HS-5 (cell line): ENCODE data around the gene CHSY3.
A peak's percentile ranks its signal among the peaks of the same experiment; 100 is the strongest.

Experiments
- DNase-seq: peaks from one replicate; pipeline ENCODE4 v3.0.0-alpha.2; 2012; ENCODE audit warnings: low read depth

Gene CHSY3

DNA sequence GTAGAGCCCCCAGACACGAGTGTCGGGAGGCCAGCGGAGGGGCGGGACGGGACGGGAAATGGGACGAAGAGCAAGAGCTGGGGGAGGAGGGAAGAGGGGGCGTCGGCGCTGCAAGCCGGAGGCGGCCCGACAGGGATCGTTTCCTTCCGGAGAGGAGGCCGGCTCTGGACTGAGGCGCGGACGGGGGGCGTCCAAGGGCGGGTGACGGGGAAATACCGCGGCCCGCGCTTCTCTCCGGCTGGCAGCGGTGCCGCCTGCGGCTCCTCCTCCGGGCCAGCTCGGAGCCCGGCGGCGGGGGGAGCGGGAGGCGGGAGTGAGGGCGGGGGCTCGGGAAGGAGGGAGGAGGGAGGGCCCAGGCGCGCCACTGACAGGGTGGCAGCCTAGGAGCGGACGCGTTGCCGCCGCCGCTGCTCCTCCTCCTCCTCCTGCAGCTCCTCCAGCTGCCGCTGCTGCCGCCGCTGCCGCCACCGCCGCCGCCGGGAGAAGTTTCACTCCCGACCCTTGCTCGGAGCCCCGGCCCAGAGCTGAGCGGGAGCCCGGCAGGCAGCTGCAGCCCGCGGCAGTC, at the start of gene CHSY3:
TSS of gene CHSY3 (plus strand) at position 364 of the 565 bp plus-strand sequence.
- peak; percentile 34 for DNase-seq

DNA sequence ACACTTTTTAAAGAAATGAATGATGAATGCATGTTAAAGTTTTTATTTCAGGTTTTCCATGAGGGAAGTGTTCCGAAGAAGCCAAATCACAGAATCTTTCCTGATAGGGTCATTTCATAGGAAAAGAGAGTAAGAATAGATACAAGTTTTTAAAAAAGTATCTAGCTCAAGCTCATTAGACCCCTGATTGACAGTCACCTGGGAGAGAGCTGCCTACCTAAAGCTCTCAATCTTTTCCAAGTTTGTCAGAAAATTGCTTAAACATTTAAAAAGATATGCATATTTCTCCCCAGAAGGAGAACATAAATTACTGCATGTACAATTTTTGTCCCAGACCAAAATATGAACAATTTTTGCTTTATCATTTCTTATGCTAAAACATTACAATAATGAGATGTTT, 47.9 kb upstream of the CHSY3 start:
- no peak for DNase-seq

DNA sequence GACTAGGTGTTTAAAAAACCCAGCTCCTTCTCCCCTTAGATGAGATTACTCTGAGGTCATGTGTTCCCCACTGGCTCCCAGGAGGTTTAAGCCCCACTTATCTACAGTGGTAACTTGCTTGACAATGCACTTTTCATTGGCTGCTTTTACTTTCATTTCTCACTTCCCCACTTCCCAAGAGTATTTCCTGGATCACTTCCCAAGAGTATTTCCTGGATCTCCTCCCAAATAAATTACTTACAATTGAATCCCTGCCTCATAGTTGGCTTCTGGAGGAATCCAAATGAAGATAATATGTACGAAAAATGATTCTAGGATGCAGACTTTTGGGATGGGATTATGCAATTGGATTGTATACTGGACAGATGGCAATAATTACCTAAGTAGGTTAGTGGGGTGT, 47.1 kb upstream of the CHSY3 start:
- DNase-seq = no peak

DNA sequence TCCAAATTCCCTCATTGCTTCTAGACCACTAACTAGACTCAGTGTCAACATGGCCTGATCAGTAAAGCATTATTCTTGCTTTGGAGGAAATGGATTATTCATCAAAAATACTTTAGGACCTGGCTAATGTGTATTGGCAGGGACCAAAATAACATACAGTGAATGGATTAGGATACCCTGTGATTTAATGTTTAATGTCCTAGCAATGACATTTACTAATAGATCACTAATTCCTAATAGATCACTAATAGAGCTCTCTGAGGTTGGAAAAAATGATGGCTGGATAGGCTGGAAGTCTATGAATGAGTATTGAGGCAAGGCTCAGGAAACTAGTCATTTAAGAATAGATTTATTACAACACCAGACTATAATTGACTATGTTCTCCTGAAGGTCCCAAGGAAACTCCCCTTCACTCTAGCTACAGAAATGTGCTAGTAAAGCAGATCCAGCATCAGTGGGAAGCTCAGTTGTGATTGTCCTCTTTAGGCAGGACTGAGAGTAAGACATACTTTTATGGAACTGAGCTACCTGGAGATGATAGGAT, 46.1 kb upstream of the CHSY3 start:
- no peak for DNase-seq

DNA sequence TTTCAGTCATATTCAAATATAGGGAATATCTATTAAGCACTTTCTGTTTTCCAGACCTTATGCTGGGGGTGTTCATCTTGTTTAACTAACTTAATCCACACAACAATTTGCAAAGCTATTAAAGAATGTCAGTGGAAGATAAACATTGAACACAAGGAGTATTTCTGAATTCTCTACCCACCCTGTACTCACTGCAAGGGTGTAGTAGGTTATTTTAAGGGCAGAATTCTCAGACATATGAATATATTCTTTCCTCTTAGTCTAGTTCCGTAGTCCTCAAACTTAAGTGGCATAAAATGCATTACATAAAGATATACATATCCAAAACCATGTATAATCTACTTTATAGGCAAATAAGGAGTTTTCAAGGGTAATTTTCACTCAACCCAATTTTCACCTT, 19.9 kb upstream of the CHSY3 start:
- no peak for DNase-seq

DNA sequence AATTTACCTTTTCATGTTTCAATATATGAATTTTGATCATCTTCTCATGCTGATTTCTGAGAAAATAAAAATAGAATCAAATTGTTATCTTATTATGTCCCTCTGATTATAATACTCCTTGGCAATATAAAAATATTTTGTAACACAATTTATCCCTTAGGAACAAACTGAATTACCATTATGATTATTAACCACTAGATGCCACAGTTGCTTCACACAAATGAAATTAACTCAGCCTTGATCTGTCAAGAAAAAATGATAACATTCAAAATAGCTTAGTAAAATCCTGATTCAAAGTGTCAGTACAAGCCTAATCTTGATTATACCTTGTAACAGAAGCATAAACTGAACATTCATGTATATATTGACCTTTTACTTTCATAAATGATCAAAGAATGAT, 4.8 kb upstream of the CHSY3 start:
- peak; percentile 8 for DNase-seq

DNA sequence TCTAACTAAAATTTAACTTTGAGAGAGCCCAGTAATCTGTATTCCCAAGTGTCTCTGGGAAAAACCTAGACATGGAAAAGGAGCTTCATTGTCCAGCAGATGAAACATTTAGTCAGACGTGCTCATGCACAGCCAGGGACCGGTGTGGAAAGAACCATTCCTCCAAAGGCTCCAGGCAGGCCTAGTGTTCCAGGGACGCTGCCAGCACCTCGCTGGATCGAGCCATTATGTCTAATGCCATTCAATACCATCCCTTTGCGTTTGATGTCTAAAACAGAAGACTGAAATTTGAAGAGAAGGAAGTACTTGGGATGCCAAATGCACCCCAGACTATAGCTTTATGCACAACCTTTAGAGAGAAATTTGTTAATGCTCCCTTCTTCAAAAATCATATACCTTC, 1.4 kb upstream of the CHSY3 start:
- no peak for DNase-seq

DNA sequence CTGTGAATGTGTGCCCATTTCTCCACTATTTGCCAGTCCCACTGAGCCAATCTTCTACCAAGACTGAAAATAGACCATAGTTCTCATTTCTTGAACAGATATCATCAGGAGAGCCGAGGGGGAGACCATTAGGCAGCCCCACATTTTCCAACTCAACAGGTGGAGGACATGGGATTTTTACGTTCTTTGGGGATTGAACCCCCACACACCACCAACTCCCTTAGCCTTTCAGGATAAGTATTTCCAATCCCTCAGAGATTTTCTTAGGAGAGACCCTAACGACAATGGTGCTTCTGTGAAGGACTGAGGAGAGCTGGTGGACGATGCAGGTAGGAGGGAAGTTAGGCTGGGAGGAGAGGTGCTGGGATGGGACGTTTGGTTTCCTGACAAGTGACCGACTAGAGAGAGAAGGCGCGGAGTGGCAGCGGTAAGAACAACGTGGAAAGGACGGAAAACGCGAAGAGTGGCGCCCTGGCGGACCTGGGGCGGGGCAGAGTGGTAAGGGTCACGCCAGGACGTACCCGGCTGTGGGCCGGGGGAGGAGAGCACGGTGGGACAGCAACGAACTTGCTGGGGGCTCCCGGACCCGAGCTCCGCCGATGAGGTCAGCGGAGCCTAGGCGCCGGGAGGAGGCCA, 681 bp upstream of the CHSY3 start:
- no peak for DNase-seq

DNA sequence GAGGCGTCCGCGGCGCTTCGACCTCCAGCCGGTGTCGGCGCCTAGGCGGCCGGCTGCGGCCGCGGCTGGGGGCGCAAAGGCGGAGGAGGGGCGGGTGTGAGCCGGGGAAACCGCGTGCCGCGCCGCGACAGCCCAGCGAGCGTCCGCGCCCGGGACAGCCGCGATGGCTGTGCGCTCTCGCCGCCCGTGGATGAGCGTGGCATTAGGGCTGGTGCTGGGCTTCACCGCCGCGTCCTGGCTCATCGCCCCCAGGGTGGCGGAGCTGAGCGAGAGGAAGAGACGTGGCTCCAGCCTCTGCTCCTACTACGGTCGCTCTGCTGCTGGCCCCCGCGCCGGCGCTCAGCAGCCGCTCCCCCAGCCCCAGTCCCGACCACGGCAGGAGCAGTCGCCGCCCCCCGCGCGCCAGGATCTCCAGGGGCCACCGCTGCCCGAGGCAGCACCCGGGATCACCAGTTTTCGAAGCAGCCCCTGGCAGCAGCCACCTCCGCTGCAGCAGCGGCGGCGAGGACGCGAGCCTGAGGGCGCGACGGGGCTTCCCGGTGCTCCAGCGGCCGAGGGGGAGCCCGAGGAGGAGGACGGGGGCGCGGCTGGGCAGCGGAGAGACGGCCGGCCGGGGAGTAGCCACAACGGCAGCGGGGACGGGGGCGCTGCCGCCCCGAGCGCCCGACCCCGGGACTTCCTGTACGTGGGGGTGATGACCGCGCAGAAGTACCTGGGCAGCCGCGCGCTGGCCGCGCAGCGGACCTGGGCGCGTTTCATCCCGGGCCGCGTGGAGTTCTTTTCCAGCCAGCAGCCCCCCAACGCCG, 605 bp downstream of the CHSY3 start:
- no peak for DNase-seq

DNA sequence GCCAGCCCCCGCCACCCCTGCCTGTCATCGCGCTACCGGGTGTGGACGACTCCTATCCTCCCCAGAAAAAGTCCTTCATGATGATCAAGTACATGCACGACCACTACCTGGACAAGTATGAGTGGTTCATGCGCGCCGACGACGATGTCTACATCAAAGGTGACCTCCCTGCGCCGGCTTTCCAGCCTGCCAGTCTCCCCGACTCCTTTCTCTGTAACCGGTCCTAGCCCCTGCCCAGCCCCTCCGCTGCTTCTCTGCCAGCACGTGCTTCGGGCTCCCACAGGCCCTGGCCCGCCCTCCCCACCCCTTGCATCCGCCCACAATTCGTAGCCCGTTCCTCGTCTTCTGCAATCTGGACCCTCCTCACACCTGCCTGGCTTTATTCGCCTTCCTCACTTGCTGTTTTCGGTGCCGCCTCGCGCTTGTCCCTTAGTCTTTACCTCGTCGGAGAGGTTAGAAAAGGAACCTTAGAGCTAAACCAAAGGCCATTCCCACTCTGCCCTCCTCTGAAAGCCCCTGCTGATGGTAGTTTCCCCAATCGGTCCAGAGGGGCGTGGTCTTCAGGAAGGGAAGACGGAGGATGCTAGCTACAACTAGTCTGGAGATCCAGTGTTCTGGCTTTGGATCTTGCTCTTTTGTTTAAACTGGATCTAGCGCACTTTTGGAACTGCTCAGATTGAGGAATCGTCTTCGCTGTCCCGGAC, 1.4 kb downstream of the CHSY3 start:
- DNase-seq = peak; percentile 3

DNA sequence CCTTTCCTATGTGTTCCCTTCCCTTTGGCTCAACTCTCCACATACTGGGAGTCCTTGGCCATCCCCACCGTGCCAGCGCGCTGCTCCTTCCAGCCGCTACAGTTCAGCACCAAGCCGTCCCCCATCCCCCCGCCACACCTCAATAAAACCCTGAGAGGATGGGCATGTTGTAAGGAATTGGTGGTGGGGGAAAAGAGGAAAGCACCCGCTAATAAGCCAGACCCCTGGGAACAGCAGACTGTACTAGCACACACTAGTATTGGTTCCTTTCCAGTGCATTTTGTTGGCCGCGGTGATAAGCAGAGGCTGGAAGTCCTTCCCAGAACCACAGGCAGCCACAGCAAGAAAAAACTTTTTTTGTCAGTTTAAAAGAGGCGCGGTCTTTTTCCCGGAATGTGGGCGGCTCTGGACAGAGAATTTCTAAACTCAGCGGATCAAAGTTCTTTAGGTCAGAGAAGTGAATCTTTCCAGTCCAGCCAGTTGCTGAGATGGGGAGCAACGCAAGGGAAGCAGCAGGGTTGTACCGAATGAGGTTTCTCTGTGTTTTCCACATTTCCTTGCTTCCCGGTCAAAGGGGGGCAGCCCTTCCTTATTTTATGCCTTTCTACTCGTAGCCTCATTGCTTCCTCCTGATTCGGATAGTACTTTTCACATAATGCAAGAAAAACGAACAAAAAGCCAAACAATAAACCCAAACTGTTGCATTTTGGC, 2.1 kb downstream of the CHSY3 start:
- DNase-seq = peak; percentile 8

DNA sequence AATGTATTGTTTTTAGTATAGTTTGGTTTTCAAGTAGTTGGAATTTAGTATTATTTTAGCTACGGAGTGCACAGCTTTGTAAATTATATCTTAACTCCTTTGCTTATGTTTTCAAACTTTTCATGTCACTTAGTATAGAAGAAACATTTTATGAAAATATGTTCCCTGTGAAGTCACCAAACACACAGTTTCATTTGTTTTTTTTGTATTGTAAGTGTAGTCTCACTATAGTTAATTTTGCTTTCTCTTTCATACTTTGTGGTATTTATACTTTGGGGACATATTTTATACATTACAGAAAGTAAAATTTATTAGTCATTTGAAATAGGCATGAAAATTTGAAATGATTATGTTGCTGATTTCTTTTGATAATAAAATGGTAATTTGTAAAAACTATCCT, 5.0 kb downstream of the CHSY3 start:
- no peak for DNase-seq

DNA sequence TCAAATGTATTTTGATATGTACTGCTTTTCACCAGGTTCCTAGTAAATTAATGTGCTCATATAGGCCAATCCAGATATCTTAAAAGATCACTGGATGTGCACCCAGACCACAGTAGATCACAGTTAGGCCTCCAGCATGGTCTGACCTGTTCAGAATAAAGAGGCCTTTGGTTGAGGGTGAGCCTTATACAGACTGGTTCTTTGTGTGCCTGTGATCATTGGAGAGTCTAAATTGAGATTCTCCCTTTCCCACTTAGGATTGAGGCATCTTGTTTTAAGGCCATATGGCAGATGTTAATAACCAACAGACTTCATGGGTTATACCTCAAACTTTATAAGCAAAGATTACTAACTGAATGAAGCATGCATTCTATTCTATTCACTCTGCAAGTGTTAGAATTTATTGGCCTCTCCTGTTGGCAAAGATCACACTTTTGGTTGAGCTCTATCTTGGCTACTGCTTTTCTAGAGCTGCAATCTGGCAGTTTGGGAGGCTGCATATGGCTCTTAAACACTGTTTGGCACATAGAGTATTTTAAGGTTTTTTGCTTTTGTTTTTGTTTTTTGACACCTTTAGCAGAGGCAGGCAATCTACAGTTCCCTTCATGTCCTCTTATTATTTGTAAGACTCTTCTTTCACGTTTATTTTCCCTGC, 8.5 kb downstream of the CHSY3 start:
- DNase-seq = no peak

DNA sequence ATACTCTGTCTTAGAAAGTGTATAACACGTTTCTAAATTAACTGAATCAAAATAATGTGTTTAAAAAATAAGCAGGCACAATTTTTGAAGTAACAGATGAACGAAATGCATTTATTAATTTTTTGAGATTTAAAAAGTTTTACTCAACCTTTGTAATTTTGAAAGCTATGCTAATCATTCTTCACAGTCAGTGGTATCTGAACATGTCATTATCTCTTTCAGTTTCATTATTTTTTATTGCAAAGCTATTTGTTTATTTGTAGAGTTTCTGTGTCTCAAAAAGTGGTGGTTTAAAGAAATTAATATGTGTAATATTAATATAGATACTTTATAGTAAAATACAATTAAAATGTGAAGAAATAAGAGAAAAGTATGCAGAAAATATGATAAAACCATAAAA, 11.2 kb downstream of the CHSY3 start:
- DNase-seq = no peak

DNA sequence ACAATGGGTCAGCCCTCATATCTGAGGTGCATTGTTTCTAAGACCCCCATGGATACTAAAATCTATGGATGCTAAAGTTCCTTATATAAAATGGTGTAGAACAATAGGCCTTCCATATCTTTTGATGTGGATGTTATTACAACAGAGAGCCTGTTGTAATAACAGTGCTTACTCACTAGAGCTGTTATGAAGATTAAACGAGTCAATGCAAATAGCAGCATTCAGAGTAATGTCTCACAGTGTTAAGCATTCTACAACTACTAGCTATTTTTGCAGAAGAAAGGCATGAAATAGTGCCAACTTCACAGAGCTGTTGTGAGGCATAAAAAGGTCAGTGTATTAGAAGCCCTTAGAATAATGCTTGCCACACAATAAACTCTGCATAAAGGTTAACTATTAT, 13.0 kb downstream of the CHSY3 start:
- no peak for DNase-seq

DNA sequence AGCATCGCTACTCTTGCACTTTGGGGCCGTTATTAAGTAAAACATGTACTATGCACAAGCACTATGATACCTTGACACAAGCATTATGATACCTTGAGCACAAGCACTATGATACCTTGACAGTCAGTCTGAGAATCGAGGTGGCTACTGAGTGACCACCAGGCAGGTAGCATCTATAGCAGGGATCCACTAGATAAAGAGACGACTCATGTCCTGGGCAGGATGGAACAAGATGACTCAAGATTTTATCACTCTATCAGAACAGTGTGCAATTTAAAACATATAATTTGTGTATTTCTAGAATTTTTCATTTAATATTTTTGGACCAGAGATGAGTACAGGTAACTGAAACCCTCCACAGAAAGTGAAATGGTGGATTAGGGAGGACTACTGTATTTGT, 16.9 kb downstream of the CHSY3 start:
- no peak for DNase-seq

DNA sequence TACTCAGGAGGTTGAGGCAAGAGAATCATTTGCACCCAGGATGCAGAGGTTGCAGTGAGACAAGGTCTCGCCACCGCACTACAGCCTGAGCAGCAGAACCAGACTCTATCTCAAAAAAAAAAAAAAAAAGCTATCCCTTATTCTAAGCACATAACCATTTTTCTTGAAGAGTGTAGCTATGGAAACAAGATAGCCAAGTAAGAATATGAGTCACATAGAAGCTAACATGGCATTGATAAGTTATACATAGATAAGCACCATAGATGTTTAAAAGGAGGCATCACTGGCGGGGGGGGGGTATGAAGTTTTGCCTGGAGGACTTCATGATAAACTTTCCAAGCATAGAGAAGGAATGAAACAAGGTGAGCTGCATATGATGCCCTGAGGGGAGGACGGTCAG, 26.0 kb downstream of the CHSY3 start:
- no peak for DNase-seq

DNA sequence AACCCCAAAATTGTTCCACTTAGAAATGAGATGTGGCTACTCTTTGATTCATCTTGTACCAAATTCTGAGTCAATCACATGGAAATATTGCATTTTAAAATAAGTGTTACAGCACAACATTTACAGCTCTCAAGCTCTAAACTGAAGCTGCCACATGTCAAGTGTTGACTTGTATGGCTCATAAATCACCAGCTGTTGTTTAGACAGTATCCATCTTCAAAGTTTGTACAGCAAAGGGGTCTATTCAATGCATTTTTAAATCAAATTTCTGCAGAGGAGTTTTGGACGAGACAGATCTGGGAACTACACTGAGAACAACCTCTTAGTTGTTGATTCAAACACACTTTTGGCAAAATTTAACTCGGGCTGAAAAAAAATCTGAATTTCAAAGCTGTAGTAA, 31.4 kb downstream of the CHSY3 start:
- no peak for DNase-seq

DNA sequence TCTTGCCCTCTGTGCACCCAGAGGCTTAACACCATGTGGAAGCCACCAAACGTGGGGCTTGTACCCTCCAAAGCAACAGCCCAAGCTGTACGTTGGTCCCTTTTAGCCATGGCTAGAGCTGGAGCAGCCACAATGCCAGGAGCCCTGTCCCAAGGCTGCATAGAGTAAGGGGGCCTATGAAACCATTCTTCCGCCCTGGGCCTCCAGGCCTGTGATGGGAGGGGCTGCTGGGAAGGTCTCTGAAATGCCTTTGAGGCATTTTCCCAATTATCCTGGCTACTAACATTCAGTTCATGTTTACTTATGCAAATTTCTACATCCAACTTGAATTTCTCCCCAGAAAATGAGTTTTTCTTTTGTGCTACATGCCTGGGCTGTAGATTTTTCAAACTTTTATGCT, 33.8 kb downstream of the CHSY3 start:
- no peak for DNase-seq

DNA sequence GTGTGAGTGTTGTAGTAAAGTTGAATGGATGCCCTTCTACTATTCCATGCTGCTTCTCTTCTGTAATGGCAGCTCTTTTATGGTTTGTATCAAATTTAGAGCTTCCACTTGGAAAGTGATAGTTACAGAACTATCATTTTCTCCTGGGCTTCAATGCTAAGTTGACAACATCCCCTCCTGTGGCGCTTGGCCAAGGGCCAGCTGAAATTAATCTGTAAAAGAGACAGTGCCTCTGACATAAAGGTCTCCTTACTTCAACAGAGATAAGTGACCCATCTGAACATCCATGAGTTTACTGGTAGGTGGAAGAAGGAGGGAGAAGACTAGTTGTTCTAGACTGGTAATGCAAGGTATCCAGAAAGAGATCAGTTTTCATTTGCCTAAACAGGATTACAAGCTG, 39.7 kb downstream of the CHSY3 start:
- no peak for DNase-seq

DNA sequence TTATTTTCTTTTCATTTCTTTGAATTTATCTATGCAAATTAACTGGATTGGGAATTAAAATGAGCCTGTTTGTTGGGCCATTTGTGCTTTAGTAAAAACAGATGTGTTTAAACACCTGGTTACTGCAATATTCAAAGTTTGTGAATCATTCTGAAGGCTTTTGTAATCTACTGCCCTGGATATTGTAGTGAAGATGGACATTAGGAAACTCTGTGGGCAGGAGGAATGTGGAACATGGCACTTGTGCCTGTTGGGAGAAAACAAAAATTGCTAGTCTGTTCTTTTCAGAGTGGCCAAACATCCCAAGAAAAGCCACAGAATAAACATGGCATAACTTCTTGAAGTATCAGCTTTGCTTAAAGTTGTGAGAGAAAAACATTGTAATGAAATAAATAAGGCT, 40.8 kb downstream of the CHSY3 start:
- DNase-seq = peak; percentile 57
